ENCODE data around the gene VN1R4. TPM values are rescaled to one million over a fixed set of nuclear protein-coding genes. Genes with fewer than 3 reads are reported as not detected.
"Not testable (repeated sequence)": the region's sequence is repeated elsewhere in the genome, so short reads cannot be mapped to it uniquely, and the experiment has no call there.

VN1R4 gene
- total RNA-seq, 1 experiment from 2014 or later = not detected

DNA sequence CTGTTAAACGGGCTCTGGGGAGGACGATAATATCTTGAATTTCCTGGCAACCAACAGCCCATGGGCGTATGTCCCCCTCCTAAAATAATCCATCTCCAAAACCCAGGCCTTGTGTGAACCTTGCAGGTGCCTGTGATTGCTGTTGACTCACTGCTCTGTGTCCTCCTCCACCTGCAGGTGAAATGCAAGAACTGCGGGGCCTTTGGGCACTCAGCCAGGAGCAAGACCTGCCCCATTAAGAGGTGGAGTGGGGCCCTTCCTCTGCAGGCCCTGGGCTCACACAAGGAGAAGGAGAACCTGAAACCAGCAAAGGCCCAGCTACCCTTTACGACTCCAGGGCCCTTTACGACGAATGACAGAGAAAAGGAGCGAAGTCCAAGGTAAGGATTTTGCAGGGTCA is 14.4 kb upstream of the VN1R4 start:
- H3K4me1 ChIP-seq (ENCODE audit: control insufficient read depth, insufficient read depth, low read length); H3K36me3 ChIP-seq (ENCODE audit: control insufficient read depth, insufficient read depth, low read length); H3K4me3 ChIP-seq (ENCODE audit: low read depth in 2 of 2, low read length in 2 of 2); POLR2A ChIA-PET; intact Hi-C loops (cut with micrococcal nuclease; ENCODE audit: unreplicated experiment); H3K9me3 ChIP-seq (ENCODE audit: control insufficient read depth, insufficient read depth, low read depth, low read length); DNase-seq (ENCODE audit: low read depth, low spot score); CTCF ChIA-PET; H3K27me3 ChIP-seq (ENCODE audit: control insufficient read depth, insufficient read depth, low read length); in situ Hi-C loops (cut with HindIII; ENCODE audit: low pct_unique_long_range_greater_than_20kb, low sequenced_read_pairs); H3K27ac ChIP-seq (ENCODE audit: low read length); BruUV-seq (replicated peaks): not testable (repeated sequence)
- ATAC-seq = peak; percentile 62; the same call in 1 of the 2 replicates

GRCh38 chr19:53275480-53275879 is 8.0 kb upstream of the VN1R4 start:
- CTCF ChIA-PET = no interaction called here
- Histone ChIP-seq H3K4me1 (ENCODE audit: control insufficient read depth, insufficient read depth, low read length) (no peaks in the 10 kb centered on the region), H3K4me3 (ENCODE audit: low read depth in 2 of 2, low read length in 2 of 2) (no peak overlapping the region), H3K27me3 (ENCODE audit: control insufficient read depth, insufficient read depth, low read length) (no peaks in the 10 kb centered on the region), H3K9me3 (ENCODE audit: control insufficient read depth, insufficient read depth, low read depth, low read length) (peaks cover 7% of the 10 kb centered on the region; the same call in 1 of the 2 replicates), H3K36me3 (ENCODE audit: control insufficient read depth, insufficient read depth, low read length) (no peaks in the 10 kb centered on the region), H3K27ac (ENCODE audit: low read length) (no peak overlapping the region)
- in situ Hi-C loops (cut with HindIII; ENCODE audit: low pct_unique_long_range_greater_than_20kb, low sequenced_read_pairs) (no loop called here), intact Hi-C loops (cut with micrococcal nuclease; ENCODE audit: unreplicated experiment) (no loop called here)
- BruUV-seq (replicated peaks) = no TSS peak
- no peak for ATAC-seq
- DNase-seq (ENCODE audit: low read depth, low spot score) = no peak
- POLR2A ChIA-PET = no interaction called here
- no peak for TF ChIP-seq SIN3A (IDR thresholded peaks at IDR 0.05; ENCODE audit: borderline replicate concordance, insufficient read depth, low read depth, low read length)
- no peak for TF ChIP-seq TCF7L2 (IDR thresholded peaks at IDR 0.05; ENCODE audit: low read depth, low read length)

DNA sequence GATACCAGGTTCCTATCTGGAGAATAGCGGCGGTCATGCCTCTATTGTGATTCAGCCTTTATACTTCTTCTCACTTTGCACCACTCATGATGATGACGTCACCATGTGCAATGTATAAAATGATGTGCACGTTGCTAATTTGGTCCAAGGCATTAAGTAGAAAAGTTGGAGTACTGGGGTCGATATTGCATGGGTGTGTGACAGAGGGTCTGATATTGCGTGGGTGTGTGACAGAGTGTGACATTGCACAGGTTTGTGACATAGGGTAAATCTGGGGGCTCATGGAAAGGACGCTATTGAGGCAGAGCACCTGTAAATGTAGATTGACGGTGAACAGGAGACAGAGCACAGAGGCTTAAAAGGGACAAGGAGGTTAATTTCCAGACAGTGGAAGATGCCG is 4.5 kb upstream of the VN1R4 start:
- Histone ChIP-seq H3K36me3 (ENCODE audit: control insufficient read depth, insufficient read depth, low read length) (no peaks in the 10 kb centered on the region), H3K4me1 (ENCODE audit: control insufficient read depth, insufficient read depth, low read length) (no peaks in the 10 kb centered on the region), H3K27me3 (ENCODE audit: control insufficient read depth, insufficient read depth, low read length) (no peaks in the 10 kb centered on the region), H3K27ac (ENCODE audit: low read length) (no peak overlapping the region), H3K4me3 (ENCODE audit: low read depth in 2 of 2, low read length in 2 of 2) (no peak overlapping the region), H3K9me3 (ENCODE audit: control insufficient read depth, insufficient read depth, low read depth, low read length) (peaks cover 4% of the 10 kb centered on the region; the same call in 1 of the 2 replicates)
- ChIA-PET POLR2A (no interaction called here), CTCF (no interaction called here)
- TF ChIP-seq POLR2AphosphoS5 (IDR thresholded peaks at IDR 0.05; ENCODE audit: low read depth, low read length) (no peak), SIN3A (IDR thresholded peaks at IDR 0.05; ENCODE audit: borderline replicate concordance, insufficient read depth, low read depth, low read length) (no peak), REST (IDR thresholded peaks at IDR 0.05; ENCODE audit: insufficient read depth in 1 of 2, low read depth in 2 of 2, low read length in 1 of 2) (no peak), TCF7L2 (IDR thresholded peaks at IDR 0.05; ENCODE audit: low read depth, low read length) (no peak)
- TF ChIP-seq, protein P1, sequence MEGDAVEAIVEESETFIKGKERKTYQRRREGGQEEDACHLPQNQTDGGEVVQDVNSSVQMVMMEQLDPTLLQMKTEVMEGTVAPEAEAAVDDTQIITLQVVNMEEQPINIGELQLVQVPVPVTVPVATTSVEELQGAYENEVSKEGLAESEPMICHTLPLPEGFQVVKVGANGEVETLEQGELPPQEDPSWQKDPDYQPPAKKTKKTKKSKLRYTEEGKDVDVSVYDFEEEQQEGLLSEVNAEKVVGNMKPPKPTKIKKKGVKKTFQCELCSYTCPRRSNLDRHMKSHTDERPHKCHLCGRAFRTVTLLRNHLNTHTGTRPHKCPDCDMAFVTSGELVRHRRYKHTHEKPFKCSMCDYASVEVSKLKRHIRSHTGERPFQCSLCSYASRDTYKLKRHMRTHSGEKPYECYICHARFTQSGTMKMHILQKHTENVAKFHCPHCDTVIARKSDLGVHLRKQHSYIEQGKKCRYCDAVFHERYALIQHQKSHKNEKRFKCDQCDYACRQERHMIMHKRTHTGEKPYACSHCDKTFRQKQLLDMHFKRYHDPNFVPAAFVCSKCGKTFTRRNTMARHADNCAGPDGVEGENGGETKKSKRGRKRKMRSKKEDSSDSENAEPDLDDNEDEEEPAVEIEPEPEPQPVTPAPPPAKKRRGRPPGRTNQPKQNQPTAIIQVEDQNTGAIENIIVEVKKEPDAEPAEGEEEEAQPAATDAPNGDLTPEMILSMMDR (IDR thresholded peaks at IDR 0.05) = no peak
- no peak for ATAC-seq
- no peak for DNase-seq (ENCODE audit: low read depth, low spot score)
- no TSS peak for BruUV-seq (replicated peaks)
- intact Hi-C loops (cut with micrococcal nuclease; ENCODE audit: unreplicated experiment) (no loop called here), in situ Hi-C loops (cut with HindIII; ENCODE audit: low pct_unique_long_range_greater_than_20kb, low sequenced_read_pairs) (no loop called here)

- ATAC-seq; H3K27me3 ChIP-seq (ENCODE audit: control insufficient read depth, insufficient read depth, low read length); BruUV-seq (replicated peaks); in situ Hi-C loops (cut with HindIII; ENCODE audit: low pct_unique_long_range_greater_than_20kb, low sequenced_read_pairs); H3K27ac ChIP-seq (ENCODE audit: low read length); H3K9me3 ChIP-seq (ENCODE audit: control insufficient read depth, insufficient read depth, low read depth, low read length); POLR2A ChIA-PET; H3K36me3 ChIP-seq (ENCODE audit: control insufficient read depth, insufficient read depth, low read length); intact Hi-C loops (cut with micrococcal nuclease; ENCODE audit: unreplicated experiment); H3K4me1 ChIP-seq (ENCODE audit: control insufficient read depth, insufficient read depth, low read length); H3K4me3 ChIP-seq (ENCODE audit: low read depth in 2 of 2, low read length in 2 of 2); DNase-seq (ENCODE audit: low read depth, low spot score); CTCF ChIA-PET: not testable (repeated sequence)
Observed at GRCh38 chr19:53269861-53270260, 2.3 kb upstream of the VN1R4 start.

DNA sequence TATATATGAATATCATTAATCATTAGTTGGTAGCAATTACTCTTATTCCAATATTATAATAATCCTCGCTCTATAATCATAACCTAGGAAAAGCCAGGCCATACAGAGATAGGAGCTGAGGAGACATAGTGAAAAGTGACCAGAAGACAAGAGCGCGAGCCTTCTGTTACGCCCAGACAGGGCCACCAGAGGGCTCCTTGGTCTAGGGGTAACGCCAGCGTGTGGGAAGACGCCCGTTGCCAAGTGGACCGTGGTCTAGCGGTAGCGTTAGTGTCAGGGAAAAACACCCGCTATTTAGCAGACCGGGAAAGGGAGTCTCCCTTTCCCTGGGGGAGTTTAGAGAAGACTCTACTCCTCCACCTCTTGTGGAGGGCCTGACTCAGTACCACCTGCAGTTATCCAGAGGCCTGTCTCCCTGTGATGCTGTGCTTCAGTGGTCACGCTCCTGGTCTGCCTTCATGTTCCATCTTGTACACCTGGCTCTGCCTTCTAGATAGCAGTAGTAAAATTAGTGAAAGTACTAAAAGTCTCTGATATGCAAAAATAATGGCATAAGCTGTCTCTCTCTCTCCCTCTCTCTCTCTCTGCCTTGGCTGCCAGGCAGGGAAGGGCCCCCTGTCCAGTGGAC is 9.7 kb downstream of the VN1R4 start, which contains the start of gene VN1R2:
Gene VN1R2 (plus strand): TSS at position 578 of the 628 bp plus-strand sequence. CDS start 84 bp downstream, outside the sequence.
- in situ Hi-C loops (cut with HindIII; ENCODE audit: low pct_unique_long_range_greater_than_20kb, low sequenced_read_pairs); POLR2A ChIA-PET; H3K36me3 ChIP-seq (ENCODE audit: control insufficient read depth, insufficient read depth, low read length); intact Hi-C loops (cut with micrococcal nuclease; ENCODE audit: unreplicated experiment); H3K27ac ChIP-seq (ENCODE audit: low read length); ATAC-seq; H3K4me3 ChIP-seq (ENCODE audit: low read depth in 2 of 2, low read length in 2 of 2); CTCF ChIA-PET; H3K27me3 ChIP-seq (ENCODE audit: control insufficient read depth, insufficient read depth, low read length); DNase-seq (ENCODE audit: low read depth, low spot score); H3K4me1 ChIP-seq (ENCODE audit: control insufficient read depth, insufficient read depth, low read length); BruUV-seq (replicated peaks): not testable (repeated sequence)
- H3K9me3 ChIP-seq (ENCODE audit: control insufficient read depth, insufficient read depth, low read depth, low read length) = peaks cover 23% of the 10 kb centered on the region
